22Rv1 (cell line): ENCODE data around the gene UBE2K.

ENCODE experiments used
- CTCF ChIP-seq: fragments of 450-650 bp; IDR thresholded peaks from 2 replicates; pipeline ENCODE4 v1.5.1; 2017; ENCODE audit warnings: mild to moderate bottlenecking
- ZFX ChIP-seq: fragments of 450-650 bp; IDR thresholded peaks from 2 replicates; pipeline ENCODE4 v1.6.1; 2017; ENCODE audit warnings: antibody characterized with exemption, borderline replicate concordance

GRCh38 chr4:39750216-39750615 is 52.3 kb downstream of the UBE2K start:
- TF ChIP-seq CTCF (no peak), ZFX (no peak)
